GM12873 (cell line): Measurements from ENCODE around the gene MTMR2.

Experiments used
- CTCF ChIP-seq: IDR thresholded peaks from 2 replicates; pipeline ENCODE4 v1.5.1; 2012; ENCODE audit warnings: low read depth, mild to moderate bottlenecking, moderate library complexity, low read length, control low read depth; ENCODE audit not compliant: insufficient read depth; ENCODE audit errors: missing control alignments

Gene MTMR2

GRCh38 chr11:95884376-95884775 is 39.5 kb downstream of the MTMR2 start:
- TF ChIP-seq CTCF = no peak

GRCh38 chr11:95883381-95883780 is 40.5 kb downstream of the MTMR2 start:
- TF ChIP-seq CTCF = no peak

GRCh38 chr11:95877291-95877690 is 46.6 kb downstream of the MTMR2 start:
- TF ChIP-seq CTCF = no peak

- no peak for TF ChIP-seq CTCF
These were observed 56.8 kb downstream of the MTMR2 start for GRCh38 chr11:95867105-95867504.

- TF ChIP-seq CTCF = no peak
These were observed 60.3 kb downstream of the MTMR2 start for GRCh38 chr11:95863486-95864140.

- TF ChIP-seq CTCF = no peak
These were observed 70.0 kb downstream of the MTMR2 start for GRCh38 chr11:95853862-95854261.

- no peak for TF ChIP-seq CTCF
These were observed 70.8 kb downstream of the MTMR2 start for GRCh38 chr11:95853138-95853537.
